Stimulated activated memory B cell treated with anti-CD40 and anti-IgM and Interleukin-4, amounts not matched to agents 10 μg/mL and 1 μg/mL and 100 μg/mL, for 72 hours (primary cell): ENCODE measurements around the gene HEBP2.

Source experiments
- ATAC-seq: fragments of 150-1000 bp; cut with Tn5 transposase; 2 replicates; pipeline ENCODE4 v1.10.0; 2021
- H3K27ac Mint-ChIP-seq: one replicate; pipeline ENCODE4 v1.8.0; 2022; ENCODE audit warnings: mild to moderate bottlenecking, mixed read lengths
- H3K27me3 Mint-ChIP-seq: one replicate; pipeline ENCODE4 v1.8.0; 2022; ENCODE audit warnings: mixed read lengths
- H3K36me3 Mint-ChIP-seq: one replicate; pipeline ENCODE4 v1.8.0; 2022; ENCODE audit warnings: mixed read lengths
- H3K4me1 Mint-ChIP-seq: one replicate; pipeline ENCODE4 v1.8.0; 2022; ENCODE audit warnings: mixed read lengths
- H3K4me3 Mint-ChIP-seq: one replicate; pipeline ENCODE4 v1.8.0; 2022; ENCODE audit warnings: mild to moderate bottlenecking, moderate library complexity, mixed read lengths
- H3K9me3 Mint-ChIP-seq: one replicate; pipeline ENCODE4 v1.8.0; 2022; ENCODE audit warnings: mixed read lengths

Gene HEBP2

GRCh38 chr6:138428944-138429598, 25.0 kb downstream of the HEBP2 start:
- no peak overlapping the region for H3K4me3 Mint-ChIP-seq
- peaks cover 8% of the 10 kb centered on the region for H3K4me1 Mint-ChIP-seq
- no peak for ATAC-seq
- H3K36me3 Mint-ChIP-seq: no peaks in the 10 kb centered on the region
- no peak overlapping the region for H3K27ac Mint-ChIP-seq
- H3K27me3 Mint-ChIP-seq: peaks cover 35% of the 10 kb centered on the region
- H3K9me3 Mint-ChIP-seq: no peaks in the 10 kb centered on the region

GRCh38 chr6:138429761-138430160, 25.7 kb downstream of the HEBP2 start:
- no peak overlapping the region for H3K4me3 Mint-ChIP-seq
- no peak for ATAC-seq
- peaks cover 15% of the 10 kb centered on the region for H3K4me1 Mint-ChIP-seq
- H3K27me3 Mint-ChIP-seq: peaks cover 35% of the 10 kb centered on the region
- no peak overlapping the region for H3K27ac Mint-ChIP-seq
- H3K9me3 Mint-ChIP-seq: no peaks in the 10 kb centered on the region
- H3K36me3 Mint-ChIP-seq: no peaks in the 10 kb centered on the region

- Mint-ChIP-seq H3K4me3 (no peak overlapping the region), H3K27ac (no peak overlapping the region), H3K9me3 (no peaks in the 10 kb centered on the region), H3K4me1 (peaks cover 18% of the 10 kb centered on the region), H3K27me3 (peaks cover 35% of the 10 kb centered on the region), H3K36me3 (no peaks in the 10 kb centered on the region)
- ATAC-seq: no peak
Observed at GRCh38 chr6:138430361-138431145, 26.5 kb downstream of the HEBP2 start.

- H3K27ac Mint-ChIP-seq: no peak overlapping the region
Observed at GRCh38 chr6:138431256-138432062, 27.4 kb downstream of the HEBP2 start.

GRCh38 chr6:138432063-138432356, 28.0 kb downstream of the HEBP2 start:
- H3K27me3 Mint-ChIP-seq: peaks cover 35% of the 10 kb centered on the region
- H3K9me3 Mint-ChIP-seq: no peaks in the 10 kb centered on the region
- no peak overlapping the region for H3K27ac Mint-ChIP-seq
- H3K36me3 Mint-ChIP-seq: no peaks in the 10 kb centered on the region
- no peak overlapping the region for H3K4me3 Mint-ChIP-seq
- no peak for ATAC-seq
- peaks cover 18% of the 10 kb centered on the region for H3K4me1 Mint-ChIP-seq

More at GRCh38 chr6:138431256-138432062, 27.4 kb downstream of the HEBP2 start:
- Mint-ChIP-seq H3K4me1 (peaks cover 18% of the 10 kb centered on the region), H3K27me3 (peaks cover 35% of the 10 kb centered on the region), H3K36me3 (no peaks in the 10 kb centered on the region), H3K9me3 (no peaks in the 10 kb centered on the region), H3K4me3 (no peak overlapping the region)
- ATAC-seq: peak; percentile 54

- no peak overlapping the region for H3K27ac Mint-ChIP-seq
- H3K27me3 Mint-ChIP-seq: peaks cover 33% of the 10 kb centered on the region
- H3K9me3 Mint-ChIP-seq: no peaks in the 10 kb centered on the region
- no peaks in the 10 kb centered on the region for H3K36me3 Mint-ChIP-seq
- H3K4me1 Mint-ChIP-seq: peaks cover 18% of the 10 kb centered on the region
- ATAC-seq: no peak
- H3K4me3 Mint-ChIP-seq: no peak overlapping the region
Observed at GRCh38 chr6:138434096-138434495, 30.1 kb downstream of the HEBP2 start.

GRCh38 chr6:138434925-138435324, 30.9 kb downstream of the HEBP2 start:
- Mint-ChIP-seq H3K27me3 (peaks cover 26% of the 10 kb centered on the region), H3K27ac (no peak overlapping the region)
- ATAC-seq: peak; percentile 50

GRCh38 chr6:138439546-138439945, 35.5 kb downstream of the HEBP2 start:
- Mint-ChIP-seq H3K36me3 (no peaks in the 10 kb centered on the region), H3K4me1 (peaks cover 12% of the 10 kb centered on the region), H3K9me3 (no peaks in the 10 kb centered on the region), H3K27ac (no peak overlapping the region), H3K4me3 (no peak overlapping the region), H3K27me3 (no peaks in the 10 kb centered on the region)
- no peak for ATAC-seq

More at GRCh38 chr6:138434925-138435324, 30.9 kb downstream of the HEBP2 start:
- Mint-ChIP-seq H3K4me3 (no peak overlapping the region), H3K4me1 (peaks cover 18% of the 10 kb centered on the region), H3K36me3 (no peaks in the 10 kb centered on the region), H3K9me3 (no peaks in the 10 kb centered on the region)

GRCh38 chr6:138440296-138440695, 36.3 kb downstream of the HEBP2 start:
- Mint-ChIP-seq H3K36me3 (no peaks in the 10 kb centered on the region), H3K4me3 (no peak overlapping the region), H3K4me1 (peaks cover 6% of the 10 kb centered on the region), H3K9me3 (no peaks in the 10 kb centered on the region), H3K27ac (no peak overlapping the region), H3K27me3 (no peaks in the 10 kb centered on the region)
- no peak for ATAC-seq

GRCh38 chr6:138440758-138441357, 36.8 kb downstream of the HEBP2 start:
- peak; percentile 50 for ATAC-seq
- peaks cover 6% of the 10 kb centered on the region for H3K4me1 Mint-ChIP-seq
- H3K9me3 Mint-ChIP-seq: no peaks in the 10 kb centered on the region
- no peaks in the 10 kb centered on the region for H3K36me3 Mint-ChIP-seq
- H3K27ac Mint-ChIP-seq: no peak overlapping the region
- no peaks in the 10 kb centered on the region for H3K27me3 Mint-ChIP-seq
- H3K4me3 Mint-ChIP-seq: no peak overlapping the region

- Mint-ChIP-seq H3K27me3 (no peaks in the 10 kb centered on the region), H3K4me3 (no peak overlapping the region), H3K27ac (no peak overlapping the region), H3K4me1 (peaks cover 6% of the 10 kb centered on the region), H3K36me3 (no peaks in the 10 kb centered on the region), H3K9me3 (no peaks in the 10 kb centered on the region)
- ATAC-seq: no peak
Observed at GRCh38 chr6:138441965-138442364, 37.9 kb downstream of the HEBP2 start.

- ATAC-seq: no peak
- Mint-ChIP-seq H3K4me3 (no peak overlapping the region), H3K27me3 (no peaks in the 10 kb centered on the region), H3K36me3 (no peaks in the 10 kb centered on the region), H3K4me1 (peaks cover 6% of the 10 kb centered on the region), H3K9me3 (no peaks in the 10 kb centered on the region), H3K27ac (no peak overlapping the region)
Observed at GRCh38 chr6:138442663-138443062, 38.6 kb downstream of the HEBP2 start.

GRCh38 chr6:138443979-138444378, 40.0 kb downstream of the HEBP2 start:
- ATAC-seq: no peak
- H3K27ac Mint-ChIP-seq: no peak overlapping the region
- no peaks in the 10 kb centered on the region for H3K27me3 Mint-ChIP-seq
- H3K36me3 Mint-ChIP-seq: no peaks in the 10 kb centered on the region
- H3K9me3 Mint-ChIP-seq: no peaks in the 10 kb centered on the region
- H3K4me1 Mint-ChIP-seq: peaks cover 6% of the 10 kb centered on the region
- no peak overlapping the region for H3K4me3 Mint-ChIP-seq

- ATAC-seq: no peak
- Mint-ChIP-seq H3K27me3 (no peaks in the 10 kb centered on the region), H3K9me3 (peaks cover 3% of the 10 kb centered on the region), H3K27ac (no peak overlapping the region), H3K36me3 (no peaks in the 10 kb centered on the region), H3K4me1 (no peaks in the 10 kb centered on the region), H3K4me3 (no peak overlapping the region)
Observed at GRCh38 chr6:138446821-138447220, 42.8 kb downstream of the HEBP2 start.

GRCh38 chr6:138450445-138450844, 46.4 kb downstream of the HEBP2 start:
- peaks cover 3% of the 10 kb centered on the region for H3K9me3 Mint-ChIP-seq
- no peak overlapping the region for H3K27ac Mint-ChIP-seq
- no peaks in the 10 kb centered on the region for H3K36me3 Mint-ChIP-seq
- peak; percentile 43 for ATAC-seq
- H3K4me1 Mint-ChIP-seq: peaks cover 8% of the 10 kb centered on the region
- H3K4me3 Mint-ChIP-seq: no peak overlapping the region
- H3K27me3 Mint-ChIP-seq: peaks cover 10% of the 10 kb centered on the region
